ENCODE results near the gene CYSRT1. TPM values are rescaled to one million over a fixed set of nuclear protein-coding genes. Genes with fewer than 3 reads are reported as not detected.

The CYSRT1 gene
- total RNA-seq, 1 experiment from 2014 or later, result 3.0 TPM

GRCh38 chr9:137272241-137273094 is 47.5 kb downstream of the CYSRT1 start:
- no peaks in the 10 kb centered on the region for H3K27me3 Mint-ChIP-seq (ENCODE audit: unreplicated experiment)
- no peak overlapping the region for H3K4me3 Mint-ChIP-seq (ENCODE audit: low read depth, unreplicated experiment)
- CTCF ChIA-PET, result interaction anchor here (0.5 kb wide), 1 partner anchor 271 kb away, joined by 3 read pairs; no protein-coding TSS in a partner anchor
- intact Hi-C loops (cut with micrococcal nuclease; ENCODE audit: unreplicated experiment), result no loop called here
- no peaks in the 10 kb centered on the region for H3K9me3 Mint-ChIP-seq (ENCODE audit: low read depth, unreplicated experiment)
- H3K4me1 Mint-ChIP-seq (ENCODE audit: low read depth, unreplicated experiment), result peaks cover 29% of the 10 kb centered on the region
- no peak for TF ChIP-seq CTCF (IDR thresholded peaks at IDR 0.05; ENCODE audit: unreplicated experiment)
- H3K27ac Mint-ChIP-seq (ENCODE audit: unreplicated experiment), result no peak overlapping the region
- no peak for DNase-seq
- H3K36me3 Mint-ChIP-seq (ENCODE audit: insufficient read depth, unreplicated experiment), result peaks cover 66% of the 10 kb centered on the region
- no TSS peak for BruUV-seq (replicated peaks)

- DNase-seq, result no peak
- intact Hi-C loops (cut with micrococcal nuclease; ENCODE audit: unreplicated experiment), result no loop called here
- H3K36me3 Mint-ChIP-seq (ENCODE audit: insufficient read depth, unreplicated experiment), result peaks cover 72% of the 10 kb centered on the region
- H3K27me3 Mint-ChIP-seq (ENCODE audit: unreplicated experiment), result no peaks in the 10 kb centered on the region
- H3K4me1 Mint-ChIP-seq (ENCODE audit: low read depth, unreplicated experiment), result peaks cover 29% of the 10 kb centered on the region
- no peak overlapping the region for H3K4me3 Mint-ChIP-seq (ENCODE audit: low read depth, unreplicated experiment)
- no peak overlapping the region for H3K27ac Mint-ChIP-seq (ENCODE audit: unreplicated experiment)
- H3K9me3 Mint-ChIP-seq (ENCODE audit: low read depth, unreplicated experiment), result no peaks in the 10 kb centered on the region
- TF ChIP-seq CTCF (IDR thresholded peaks at IDR 0.05; ENCODE audit: unreplicated experiment), result no peak
- CTCF ChIA-PET, result interaction anchor here (0.5 kb wide), 1 partner anchor 271 kb away, joined by 3 read pairs; no protein-coding TSS in a partner anchor
- no TSS peak for BruUV-seq (replicated peaks)
These were observed 48.1 kb downstream of the CYSRT1 start for GRCh38 chr9:137273095-137273490.

GRCh38 chr9:137273611-137274320 is 48.8 kb downstream of the CYSRT1 start:
- Mint-ChIP-seq H3K27ac (ENCODE audit: unreplicated experiment) (no peak overlapping the region), H3K4me3 (ENCODE audit: low read depth, unreplicated experiment) (no peak overlapping the region), H3K9me3 (ENCODE audit: low read depth, unreplicated experiment) (no peaks in the 10 kb centered on the region), H3K27me3 (ENCODE audit: unreplicated experiment) (no peaks in the 10 kb centered on the region), H3K4me1 (ENCODE audit: low read depth, unreplicated experiment) (peaks cover 23% of the 10 kb centered on the region), H3K36me3 (ENCODE audit: insufficient read depth, unreplicated experiment) (peaks cover 70% of the 10 kb centered on the region)
- DNase-seq, result no peak
- CTCF ChIA-PET, result interaction anchor here (0.5 kb wide), 1 partner anchor 256 kb away, joined by 3 read pairs; no protein-coding TSS in a partner anchor
- intact Hi-C loops (cut with micrococcal nuclease; ENCODE audit: unreplicated experiment), result no loop called here
- no TSS peak for BruUV-seq (replicated peaks)
- TF ChIP-seq CTCF (IDR thresholded peaks at IDR 0.05; ENCODE audit: unreplicated experiment), result no peak

- intact Hi-C loops (cut with micrococcal nuclease; ENCODE audit: unreplicated experiment), result no loop called here
- DNase-seq, result no peak
- Mint-ChIP-seq H3K4me1 (ENCODE audit: low read depth, unreplicated experiment) (peaks cover 20% of the 10 kb centered on the region), H3K4me3 (ENCODE audit: low read depth, unreplicated experiment) (peak overlapping the region; percentile 1), H3K9me3 (ENCODE audit: low read depth, unreplicated experiment) (no peaks in the 10 kb centered on the region), H3K27ac (ENCODE audit: unreplicated experiment) (no peak overlapping the region), H3K27me3 (ENCODE audit: unreplicated experiment) (no peaks in the 10 kb centered on the region), H3K36me3 (ENCODE audit: insufficient read depth, unreplicated experiment) (peaks cover 59% of the 10 kb centered on the region)
- TF ChIP-seq CTCF (IDR thresholded peaks at IDR 0.05; ENCODE audit: unreplicated experiment), result no peak
- CTCF ChIA-PET, result no interaction called here
- BruUV-seq (replicated peaks), result no TSS peak
These were observed 50.2 kb downstream of the CYSRT1 start for GRCh38 chr9:137275203-137275587.

Other genes with a start within 250 kb of the CYSRT1 start
- gene PTGDS, start 247.7 kb upstream of the CYSRT1 start, total RNA-seq (2022), result not detected in 2 replicates
- 0.22 TPM in 1 of 2 replicates, not detected in the other for gene LCNL1, start 242.2 kb upstream of the CYSRT1 start, total RNA-seq (2022)
- 38.3 and 43.7 TPM in 2 replicates for gene PAXX, start 232.8 kb upstream of the CYSRT1 start, total RNA-seq (2022)
- gene CLIC3, start 228.6 kb upstream of the CYSRT1 start, total RNA-seq (2022), result 0.35 and 0.91 TPM in 2 replicates
- gene ABCA2, start 196.9 kb upstream of the CYSRT1 start, total RNA-seq (2022), result 47.6 and 50.7 TPM in 2 replicates
- gene FUT7, start 193.1 kb upstream of the CYSRT1 start, total RNA-seq (2022), result not detected in 2 replicates
- gene NPDC1, start 179.0 kb upstream of the CYSRT1 start, total RNA-seq (2022), result 65.2 and 78.6 TPM in 2 replicates
- 3.8 and 5.8 TPM in 2 replicates for gene ENTPD2, start 171.1 kb upstream of the CYSRT1 start, total RNA-seq (2022)
- gene SAPCD2, start 154.6 kb upstream of the CYSRT1 start, total RNA-seq (2022), result 38.4 and 41.1 TPM in 2 replicates
- 9.1 and 10.8 TPM in 2 replicates for gene UAP1L1, start 147.7 kb upstream of the CYSRT1 start, total RNA-seq (2022)
- gene MAN1B1, start 138.2 kb upstream of the CYSRT1 start, total RNA-seq (2022), result 61.4 and 65.6 TPM in 2 replicates
- gene DPP7, start 110.4 kb upstream of the CYSRT1 start, total RNA-seq (2022), result 51.6 and 76.8 TPM in 2 replicates
- gene GRIN1, start 86.0 kb upstream of the CYSRT1 start, total RNA-seq (2022), result 0.24 and 0.54 TPM in 2 replicates
- gene LRRC26, start 55.1 kb upstream of the CYSRT1 start, total RNA-seq (2022), result 0.52 and 0.98 TPM in 2 replicates
- not detected in 2 replicates for gene TMEM210, start 53.1 kb upstream of the CYSRT1 start, total RNA-seq (2022)
- 49.4 and 51.4 TPM in 2 replicates for gene ANAPC2, start 36.6 kb upstream of the CYSRT1 start, total RNA-seq (2022)
- 41.9 and 44.1 TPM in 2 replicates for gene SSNA1, start 36.5 kb upstream of the CYSRT1 start, total RNA-seq (2022)
- 18.3 and 20.3 TPM in 2 replicates for gene TPRN, start 24.4 kb upstream of the CYSRT1 start, total RNA-seq (2022)
- 25.4 and 28.8 TPM in 2 replicates for gene TMEM203, start 19.5 kb upstream of the CYSRT1 start, total RNA-seq (2022)
- gene NDOR1, start 19.5 kb upstream of the CYSRT1 start, total RNA-seq (2022), result 26.4 and 27.7 TPM in 2 replicates
- gene RNF208, start 2.9 kb upstream of the CYSRT1 start, total RNA-seq (2022), result 10.1 and 14.2 TPM in 2 replicates
- gene RNF224, start 2.3 kb downstream of the CYSRT1 start, total RNA-seq (2022), result 1.6 and 1.7 TPM in 2 replicates
- gene SLC34A3, start 5.7 kb downstream of the CYSRT1 start, total RNA-seq (2022), result 0.26 and 0.34 TPM in 2 replicates
- 360 and 383 TPM in 2 replicates for gene TUBB4B, start 16.1 kb downstream of the CYSRT1 start, total RNA-seq (2022)
- not detected in 2 replicates for gene STPG3, start 26.1 kb downstream of the CYSRT1 start, total RNA-seq (2022)
- 41.8 and 43.5 TPM in 2 replicates for gene NELFB, start 30.2 kb downstream of the CYSRT1 start, total RNA-seq (2022)
- gene TOR4A, start 52.6 kb downstream of the CYSRT1 start, total RNA-seq (2022), result 51.8 and 60.2 TPM in 2 replicates
- gene NRARP, start 77.1 kb downstream of the CYSRT1 start, total RNA-seq (2022), result 32.6 and 32.9 TPM in 2 replicates
- gene EXD3, start 198.0 kb downstream of the CYSRT1 start, total RNA-seq (2022), result 13.2 and 15.3 TPM in 2 replicates
- 12.0 and 12.3 TPM in 2 replicates for gene NOXA1, start 198.2 kb downstream of the CYSRT1 start, total RNA-seq (2022)
- gene ENTPD8, start 216.2 kb downstream of the CYSRT1 start, total RNA-seq (2022), result 0.97 and 1.6 TPM in 2 replicates
- gene NSMF, start 234.2 kb downstream of the CYSRT1 start, total RNA-seq (2022), result 31.6 and 38.3 TPM in 2 replicates

All from Calu3 (cell line).